GM20431 (cell line): ENCODE data around the gene CACNA2D1.
"Not testable (repeated sequence)": the region's sequence is repeated elsewhere in the genome, so short reads cannot be mapped to it uniquely, and the experiment has no call there.

Experiments
- in situ Hi-C: fragments of 300-500 bp; cut with MseI, MboI; formaldehyde crosslinking; loops from one replicate; pipeline ENCODE4 v1.15.0; 2020; ENCODE audit warnings: low sequenced_read_pairs; ENCODE audit not compliant: unreplicated experiment

CACNA2D1 gene

DNA sequence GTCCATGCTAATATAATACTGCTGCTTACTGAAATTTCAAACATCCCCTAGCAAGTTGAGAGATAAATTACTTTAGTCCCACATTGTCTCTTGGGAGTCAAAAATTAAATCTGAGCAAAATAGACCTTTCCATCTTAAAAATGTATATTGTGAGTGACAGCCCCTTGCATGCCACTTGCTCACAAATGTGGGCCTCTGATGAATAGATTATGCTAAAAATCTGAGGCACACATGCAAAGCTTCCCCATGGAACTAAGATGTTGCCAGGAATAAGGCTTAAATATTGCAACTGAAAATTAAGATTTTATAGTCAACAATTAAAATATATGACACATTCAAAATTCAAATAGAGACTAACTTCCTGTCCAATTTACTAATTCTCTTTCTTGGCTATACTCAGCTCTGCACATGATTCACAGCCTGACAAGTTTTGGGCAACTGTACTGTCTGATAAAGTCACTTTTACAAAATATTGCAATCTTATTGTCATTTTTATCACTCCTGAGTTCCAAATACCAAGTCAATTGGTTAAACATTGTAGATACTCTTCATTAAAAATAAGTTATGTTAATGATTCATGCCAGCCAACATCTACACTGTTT lies 301.2 kb downstream of the CACNA2D1 start:
- in situ Hi-C loops, result no loop called here

DNA sequence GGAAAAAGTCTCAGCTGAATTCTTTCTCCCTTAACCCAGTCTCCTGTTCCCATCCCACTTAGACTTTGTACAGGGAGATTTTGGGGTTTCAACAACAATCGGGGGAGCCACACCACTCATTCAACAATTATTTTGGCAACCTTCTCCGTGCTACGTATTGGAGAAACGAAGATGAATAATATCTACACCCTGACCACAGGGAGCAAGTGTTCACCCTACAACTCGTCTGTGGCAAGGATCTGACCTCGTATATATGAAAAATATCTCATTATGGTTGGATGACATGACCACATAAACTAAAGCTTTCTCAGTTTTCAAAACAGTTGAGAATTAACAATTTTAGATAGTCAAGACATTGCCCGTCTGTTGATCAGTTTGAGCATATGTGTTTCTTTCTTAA lies 302.1 kb downstream of the CACNA2D1 start:
- in situ Hi-C loops, result no loop called here

- in situ Hi-C loops, result not testable (repeated sequence)
These were observed 303.0 kb downstream of the CACNA2D1 start for GRCh38 chr7:82140608-82141007.

- in situ Hi-C loops, result no loop called here
These were observed 312.4 kb downstream of the CACNA2D1 start for GRCh38 chr7:82131215-82131614.

DNA sequence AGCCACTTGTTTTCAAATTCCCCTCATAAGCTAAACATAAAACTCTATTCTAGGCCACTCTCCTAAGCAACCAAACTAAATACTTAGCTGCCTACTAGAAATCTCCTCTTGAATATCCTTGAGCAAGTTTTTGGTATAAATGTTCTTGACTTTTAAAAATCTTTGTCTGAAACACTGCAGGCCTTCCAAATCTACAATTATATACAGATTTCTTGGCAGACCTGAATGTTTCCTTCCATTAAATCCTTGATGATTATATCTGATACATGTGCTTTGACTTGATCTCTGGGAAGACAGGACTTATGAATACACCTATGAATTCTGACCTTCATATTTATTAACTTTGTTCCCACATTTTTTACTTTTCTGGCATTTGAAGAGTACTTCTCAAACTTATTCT lies 314.5 kb downstream of the CACNA2D1 start:
- in situ Hi-C loops, result no loop called here

- in situ Hi-C loops, result no loop called here
These were observed 315.0 kb downstream of the CACNA2D1 start for GRCh38 chr7:82128546-82128945.

GRCh38 chr7:82126576-82126975 lies 317.0 kb downstream of the CACNA2D1 start:
- in situ Hi-C loops, result no loop called here

DNA sequence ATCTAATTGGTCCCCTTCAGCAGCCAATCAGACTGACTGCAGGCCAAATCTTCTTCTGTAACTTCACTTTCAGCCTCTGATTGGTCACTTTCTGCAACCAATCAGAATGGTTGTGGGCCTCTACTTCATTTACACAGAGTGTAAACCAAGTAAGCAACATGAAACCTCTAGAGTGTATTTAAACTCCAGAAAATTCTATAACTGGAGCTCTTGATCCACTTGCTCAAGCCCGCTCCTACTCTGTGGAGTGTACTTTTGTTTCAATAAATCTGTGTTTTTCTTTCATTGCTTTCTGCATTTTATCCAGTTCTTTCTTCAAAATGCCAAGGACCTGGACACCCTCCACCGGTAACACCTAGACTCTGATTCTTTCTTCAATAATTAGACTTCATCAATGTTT lies 319.1 kb downstream of the CACNA2D1 start:
- in situ Hi-C loops, result no loop called here

- in situ Hi-C loops, result no loop called here
These were observed 321.3 kb downstream of the CACNA2D1 start for GRCh38 chr7:82122275-82122674.

GRCh38 chr7:82114237-82114636 lies 329.3 kb downstream of the CACNA2D1 start:
- in situ Hi-C loops, result no loop called here

DNA sequence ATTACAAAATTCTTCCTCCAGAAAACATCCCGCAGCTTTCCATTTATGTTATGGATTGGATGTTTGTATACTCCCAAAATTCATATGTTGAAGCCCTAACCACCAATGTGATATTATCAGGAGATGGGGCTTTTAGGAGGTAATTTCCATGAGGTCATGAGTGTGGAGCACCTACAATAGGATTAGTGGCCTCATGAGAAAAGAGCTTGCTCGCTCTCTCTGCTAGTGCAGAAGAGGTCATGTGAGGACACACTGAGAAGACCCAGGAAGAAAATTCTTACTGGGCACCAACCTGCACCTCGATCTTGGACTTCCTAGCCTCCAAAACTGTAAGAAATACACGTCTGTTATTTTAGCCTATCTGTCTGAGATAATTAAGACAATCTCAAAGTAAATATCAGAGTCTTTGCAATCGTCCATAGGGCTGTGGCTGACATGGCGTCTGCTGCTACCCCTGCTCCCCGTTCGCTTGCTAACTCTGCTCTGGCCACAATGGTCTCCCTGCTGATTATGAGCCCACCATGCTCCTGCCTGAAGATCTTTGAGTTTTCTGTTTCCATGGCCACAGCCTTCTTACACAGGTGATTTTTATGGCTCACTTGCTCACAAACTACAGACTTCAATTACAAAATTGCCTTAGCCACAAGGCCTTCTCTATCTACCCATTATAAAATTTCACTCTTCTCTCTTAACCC lies 333.3 kb downstream of the CACNA2D1 start:
- in situ Hi-C loops, result no loop called here

- in situ Hi-C loops, result no loop called here
These were observed 334.3 kb downstream of the CACNA2D1 start for GRCh38 chr7:82109288-82109687.

GRCh38 chr7:82106201-82106600 lies 337.4 kb downstream of the CACNA2D1 start:
- in situ Hi-C loops, result no loop called here

DNA sequence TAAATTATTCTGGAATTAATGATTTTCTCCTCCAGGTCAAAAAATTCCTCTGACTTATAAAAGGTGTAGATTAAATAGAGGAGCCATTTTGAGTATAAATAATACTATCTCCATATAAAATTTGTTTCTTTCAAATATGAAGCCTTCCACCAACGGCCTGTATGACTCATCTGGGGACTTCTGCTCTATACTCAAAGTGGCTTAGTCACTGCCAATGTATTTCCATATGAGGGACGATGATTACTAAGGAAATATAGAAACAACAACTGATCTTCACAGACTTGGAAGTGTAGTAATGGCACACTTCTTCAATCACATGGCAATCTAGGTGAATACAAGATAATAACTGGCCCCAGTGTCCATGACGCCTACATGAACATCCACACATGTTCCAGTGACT lies 338.1 kb downstream of the CACNA2D1 start:
- in situ Hi-C loops, result no loop called here

- in situ Hi-C loops, result no loop called here
These were observed 345.2 kb downstream of the CACNA2D1 start for GRCh38 chr7:82098414-82098813.

DNA sequence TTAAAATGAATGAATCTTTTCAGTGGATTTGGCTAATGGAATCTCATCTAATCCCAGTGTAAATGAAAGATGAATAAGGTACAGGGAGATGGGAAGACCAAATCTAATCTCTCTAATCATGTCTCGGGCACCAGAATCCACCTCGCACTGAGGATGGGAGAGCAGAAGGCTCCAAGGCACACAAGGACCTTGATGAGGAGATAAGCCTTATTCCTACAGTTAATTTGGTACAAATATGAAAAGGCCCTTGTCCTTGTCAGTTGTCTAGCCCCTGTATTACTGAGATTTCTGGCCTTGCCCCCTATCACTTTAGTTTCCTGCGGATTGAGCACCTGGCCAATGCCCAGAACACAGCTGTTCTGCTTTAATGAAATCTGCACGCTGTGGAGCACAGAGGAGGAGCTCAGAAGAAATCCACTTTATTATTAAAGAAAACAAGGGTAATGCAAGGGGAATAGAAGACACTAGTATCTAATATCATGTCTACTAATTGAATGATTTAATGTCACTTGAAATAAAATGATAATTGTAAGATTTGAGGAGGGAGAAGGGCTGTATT lies 352.4 kb downstream of the CACNA2D1 start:
- in situ Hi-C loops, result no loop called here

DNA sequence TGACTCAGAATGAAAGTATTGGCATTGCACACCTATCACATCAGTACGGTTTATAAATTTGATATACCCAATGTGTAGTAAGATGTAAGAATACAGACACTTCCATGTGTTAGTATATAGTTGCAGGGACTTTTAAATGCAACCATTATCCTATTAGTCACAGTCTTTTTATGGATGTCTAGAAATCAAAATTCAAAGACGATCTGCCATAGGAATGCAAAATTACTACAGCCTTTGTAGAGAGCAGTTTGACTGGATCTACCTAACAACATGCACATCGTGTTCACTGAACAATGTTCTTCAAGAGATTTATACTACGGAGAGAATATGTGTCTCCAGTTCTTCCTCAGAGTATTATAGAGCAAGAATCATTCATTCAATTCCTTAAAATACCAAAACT lies 356.5 kb downstream of the CACNA2D1 start:
- in situ Hi-C loops, result no loop called here

DNA sequence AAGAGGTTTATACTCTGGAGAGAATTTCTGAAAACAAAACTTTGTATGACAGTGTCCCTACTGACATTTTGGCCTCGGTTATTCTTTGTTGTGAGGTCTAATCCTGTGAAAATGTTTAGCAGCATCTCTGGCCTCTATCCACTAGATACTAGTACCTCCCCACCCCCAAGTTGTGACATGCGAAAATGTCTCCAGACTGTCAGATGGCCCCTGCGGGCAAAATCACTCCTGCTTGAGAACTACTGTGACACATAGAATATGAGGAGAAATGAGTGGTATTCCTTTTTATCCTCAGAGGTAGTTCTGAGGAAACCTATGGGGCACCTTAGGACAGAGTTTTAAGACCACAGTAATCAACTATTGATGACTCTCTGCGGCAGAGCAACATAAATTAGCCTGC lies 358.5 kb downstream of the CACNA2D1 start:
- in situ Hi-C loops, result no loop called here

GRCh38 chr7:82081644-82082224 lies 361.8 kb downstream of the CACNA2D1 start:
- in situ Hi-C loops, result no loop called here

GRCh38 chr7:82080254-82080927 lies 363.2 kb downstream of the CACNA2D1 start:
- in situ Hi-C loops, result no loop called here

DNA sequence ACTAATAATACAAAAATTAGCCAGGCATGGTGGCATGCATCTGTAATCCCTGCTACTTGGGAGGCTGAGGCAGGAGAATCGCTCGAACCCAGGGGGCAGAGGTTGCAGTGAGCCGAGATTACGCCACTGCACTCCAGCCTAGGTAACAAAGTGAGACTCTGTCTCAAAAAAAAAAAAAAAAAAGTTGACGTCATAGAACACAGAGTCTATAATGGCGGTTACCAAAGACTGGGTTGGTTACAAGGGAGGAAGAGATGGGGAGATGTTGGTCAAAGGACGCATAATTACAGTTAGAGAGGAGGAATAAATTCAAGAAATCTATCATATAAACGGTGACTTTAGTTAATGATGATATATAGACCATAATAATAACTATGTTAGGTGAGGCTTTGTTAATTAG lies 364.1 kb downstream of the CACNA2D1 start:
- in situ Hi-C loops, result no loop called here
